GM10266 (cell line): Measurements from ENCODE around the gene RPS6KA3.
"Not testable (repeated sequence)": the region's sequence is repeated elsewhere in the genome, so short reads cannot be mapped to it uniquely, and the experiment has no call there.

ENCODE experiments used
- DNase-seq: peaks from one replicate; pipeline ENCODE4 v3.0.0; 2012; ENCODE audit errors: extremely low spot score
- TF ChIP-seq, protein P1 (sequence below): IDR thresholded peaks from 2 replicates; pipeline ENCODE4 v1.5.1; 2012; ENCODE audit warnings: mild to moderate bottlenecking, low read depth; ENCODE audit not compliant: control insufficient read depth, insufficient read depth; ENCODE audit errors: missing control alignments

RPS6KA3 gene

DNA sequence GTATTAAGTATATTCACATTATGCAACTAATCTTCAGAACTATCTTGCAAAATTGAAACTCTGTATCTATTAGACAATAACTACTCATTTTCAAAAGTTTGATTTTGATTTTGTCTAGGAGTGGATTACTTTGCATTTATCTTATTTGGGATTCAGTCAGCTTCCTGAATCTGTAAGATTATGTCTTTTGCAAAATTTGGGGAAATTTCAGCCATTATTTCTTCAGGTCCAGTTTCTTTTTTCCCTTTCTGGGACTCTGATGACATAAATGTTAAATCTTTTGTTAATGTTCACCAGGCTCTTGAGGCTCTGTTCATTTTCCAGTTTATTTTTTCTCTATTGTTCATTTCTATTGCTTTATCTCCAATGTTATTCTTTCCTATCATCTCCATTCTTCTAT is 15.0 kb downstream of the RPS6KA3 start:
- no peak for DNase-seq
- TF ChIP-seq, protein P1, sequence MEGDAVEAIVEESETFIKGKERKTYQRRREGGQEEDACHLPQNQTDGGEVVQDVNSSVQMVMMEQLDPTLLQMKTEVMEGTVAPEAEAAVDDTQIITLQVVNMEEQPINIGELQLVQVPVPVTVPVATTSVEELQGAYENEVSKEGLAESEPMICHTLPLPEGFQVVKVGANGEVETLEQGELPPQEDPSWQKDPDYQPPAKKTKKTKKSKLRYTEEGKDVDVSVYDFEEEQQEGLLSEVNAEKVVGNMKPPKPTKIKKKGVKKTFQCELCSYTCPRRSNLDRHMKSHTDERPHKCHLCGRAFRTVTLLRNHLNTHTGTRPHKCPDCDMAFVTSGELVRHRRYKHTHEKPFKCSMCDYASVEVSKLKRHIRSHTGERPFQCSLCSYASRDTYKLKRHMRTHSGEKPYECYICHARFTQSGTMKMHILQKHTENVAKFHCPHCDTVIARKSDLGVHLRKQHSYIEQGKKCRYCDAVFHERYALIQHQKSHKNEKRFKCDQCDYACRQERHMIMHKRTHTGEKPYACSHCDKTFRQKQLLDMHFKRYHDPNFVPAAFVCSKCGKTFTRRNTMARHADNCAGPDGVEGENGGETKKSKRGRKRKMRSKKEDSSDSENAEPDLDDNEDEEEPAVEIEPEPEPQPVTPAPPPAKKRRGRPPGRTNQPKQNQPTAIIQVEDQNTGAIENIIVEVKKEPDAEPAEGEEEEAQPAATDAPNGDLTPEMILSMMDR: no peak

DNA sequence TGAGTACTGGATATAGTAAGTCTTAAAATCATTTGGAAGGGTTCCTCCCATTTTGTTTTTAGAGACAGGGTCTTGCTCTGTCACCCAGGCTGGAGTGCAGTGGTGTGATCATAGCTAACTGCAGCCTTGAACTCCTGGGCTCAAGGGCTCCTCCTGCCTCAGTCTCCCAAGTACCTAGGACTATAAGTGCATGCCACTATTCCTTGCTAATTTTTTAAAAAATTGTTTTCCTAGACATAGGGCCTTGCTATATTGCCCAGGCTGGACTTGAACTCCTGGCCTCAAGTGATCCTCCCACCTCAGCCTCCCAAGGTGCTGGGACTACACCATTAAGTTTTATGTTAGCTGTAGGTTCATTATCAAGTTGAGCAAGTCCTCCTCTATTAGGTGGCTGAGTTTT is 16.6 kb downstream of the RPS6KA3 start:
- not testable (repeated sequence) for DNase-seq

DNA sequence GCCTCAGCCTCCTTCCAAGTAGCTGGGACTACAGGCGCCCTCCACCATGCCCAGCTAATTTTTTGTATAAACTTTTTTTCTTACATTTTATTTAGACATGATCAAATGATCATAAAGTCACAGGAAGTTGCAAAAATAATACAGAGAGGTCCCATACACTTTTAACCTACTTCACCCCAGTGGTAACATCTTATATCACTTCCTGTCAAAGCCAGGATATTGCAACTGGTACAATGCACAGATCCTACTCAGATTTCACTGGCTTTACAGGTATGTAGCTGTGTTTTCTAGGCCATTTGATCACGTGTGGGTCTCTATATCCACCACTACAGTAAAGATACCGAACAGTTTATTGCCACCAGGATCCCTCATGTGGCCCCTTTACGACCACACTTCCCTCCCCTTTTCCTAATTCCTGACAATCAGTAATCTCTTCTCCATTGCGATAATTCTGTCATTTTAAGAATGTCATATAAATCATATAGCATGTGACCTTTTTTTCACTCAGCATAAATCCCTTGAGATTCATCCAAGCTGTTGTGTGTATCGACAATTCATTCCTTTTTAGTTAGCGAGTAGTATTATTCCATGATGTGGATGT is 18.0 kb downstream of the RPS6KA3 start:
- TF ChIP-seq, protein P1: no peak
- DNase-seq: no peak

DNA sequence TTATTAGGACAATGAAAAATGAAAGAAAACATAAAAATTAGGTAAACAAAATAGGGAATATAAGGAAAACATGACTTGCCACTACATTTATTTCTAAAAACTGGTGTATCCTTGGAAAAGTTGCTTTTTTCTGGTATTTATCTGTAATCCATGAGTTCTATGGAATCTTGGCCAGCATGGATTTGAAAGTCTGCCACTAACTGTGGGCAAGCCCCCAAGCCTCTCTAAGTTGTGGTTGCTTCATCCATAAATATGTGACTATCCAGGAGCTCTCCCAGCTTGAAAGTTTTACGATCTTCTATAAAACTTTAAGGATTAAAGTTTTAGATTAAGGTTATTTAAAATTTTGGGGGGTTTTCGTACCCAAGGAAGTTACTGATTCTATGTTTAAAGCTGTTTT is 21.8 kb downstream of the RPS6KA3 start:
- TF ChIP-seq, protein P1: no peak
- DNase-seq: no peak

DNA sequence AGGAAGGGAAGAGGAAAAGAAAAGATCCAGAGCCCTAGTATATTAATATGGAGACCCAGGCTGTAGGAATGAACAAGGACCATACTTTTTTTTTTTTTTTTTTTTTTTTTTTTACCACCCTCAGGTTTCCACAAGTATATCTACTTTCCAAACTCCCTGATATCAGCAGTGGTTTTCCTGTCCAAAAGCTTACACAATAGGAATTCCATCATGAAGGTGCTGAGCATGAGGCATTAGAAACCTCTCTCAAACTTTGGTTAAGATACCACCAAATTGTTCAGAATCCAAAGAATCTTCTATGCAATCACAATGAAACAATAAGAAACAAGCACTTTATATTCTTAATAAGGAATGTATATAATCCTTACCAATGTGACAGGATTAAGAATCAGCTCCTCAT is 26.5 kb downstream of the RPS6KA3 start:
- DNase-seq: no peak
- TF ChIP-seq, protein P1: no peak

DNA sequence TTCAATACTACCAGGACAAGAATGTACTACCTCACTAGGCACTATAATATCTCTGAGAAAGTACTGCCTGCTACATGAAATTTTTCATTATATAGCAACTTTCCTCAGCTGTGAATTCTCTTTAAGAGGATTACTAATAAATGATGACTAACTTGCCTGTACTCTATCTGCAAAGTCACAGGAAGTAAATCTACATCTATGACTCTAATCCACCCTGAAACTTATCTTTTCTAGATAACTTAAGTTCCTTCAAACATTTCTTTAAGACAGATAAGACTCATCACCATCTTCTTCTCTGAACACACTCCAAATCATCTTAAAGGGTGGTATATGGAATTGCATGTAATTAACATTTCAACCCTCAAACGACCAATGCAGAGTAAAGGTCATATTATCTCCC is 28.8 kb downstream of the RPS6KA3 start:
- TF ChIP-seq, protein P1: no peak
- DNase-seq: no peak

DNA sequence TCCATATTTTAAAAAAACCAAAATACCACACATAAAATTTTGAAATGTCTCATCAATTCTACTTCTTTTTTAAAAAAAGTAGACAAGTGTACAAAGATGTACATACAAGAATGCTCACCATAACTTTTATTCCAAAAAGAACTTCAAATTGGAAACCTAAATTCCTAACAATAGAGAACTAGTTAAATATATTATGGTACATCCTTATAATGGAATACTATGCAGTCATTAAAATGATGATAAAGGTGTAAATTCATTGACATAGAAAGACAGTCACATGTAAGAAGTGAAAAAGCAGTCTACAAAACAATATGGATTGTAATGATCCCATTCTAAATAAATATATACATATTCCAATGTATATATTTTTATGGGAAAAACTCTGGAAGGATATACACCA is 31.0 kb downstream of the RPS6KA3 start:
- DNase-seq: no peak
- TF ChIP-seq, protein P1: no peak

DNA sequence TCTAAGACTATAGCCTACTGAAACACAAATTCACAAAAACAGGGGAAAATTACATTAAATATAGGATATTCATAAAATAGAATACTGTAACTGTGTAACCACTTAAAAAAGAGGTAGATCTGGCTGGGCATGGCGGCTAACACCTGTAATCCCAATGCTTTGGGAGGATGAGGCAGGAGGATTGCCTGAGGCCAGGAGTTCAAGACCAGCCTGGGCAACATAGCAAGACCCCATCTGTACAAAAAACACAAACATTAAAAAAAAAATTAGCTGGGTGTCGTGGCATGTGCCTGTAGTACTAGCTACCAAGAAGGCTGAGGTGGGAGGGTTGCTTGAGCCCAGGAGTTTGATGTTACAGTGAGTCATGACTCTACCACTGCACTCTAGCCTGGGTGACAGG is 33.4 kb downstream of the RPS6KA3 start:
- DNase-seq: no peak
- TF ChIP-seq, protein P1: no peak
